ENCODE results near the gene QPRT. TPM values are rescaled to one million over a fixed set of nuclear protein-coding genes. Genes with fewer than 3 reads are reported as not detected.
A peak's percentile ranks its signal among the peaks of the same experiment; 100 is the strongest.

The QPRT gene
- total RNA-seq, 1 experiment from 2014 or later, result 138 TPM

- TF ChIP-seq ATF1 (CRISPR knock-in tag; IDR thresholded peaks at IDR 0.05) (no peak), NFATC4 (CRISPR knock-in tag; IDR thresholded peaks at IDR 0.05) (no peak), JUN (CRISPR knock-in tag; IDR thresholded peaks at IDR 0.05) (no peak), PRRX2 (CRISPR knock-in tag; IDR thresholded peaks at IDR 0.05) (no peak), FOXP1 (CRISPR knock-in tag; IDR thresholded peaks at IDR 0.05; ENCODE audit: borderline replicate concordance) (no peak), ZNF416 (CRISPR knock-in tag; IDR thresholded peaks at IDR 0.05) (no peak), ZBTB21 (CRISPR knock-in tag; IDR thresholded peaks at IDR 0.05; ENCODE audit: borderline replicate concordance) (no peak)
Observed at GRCh38 chr16:29676989-29677785, 1.8 kb upstream of the QPRT start (continued).

GRCh38 chr16:29680180-29680598 is 1.2 kb downstream of the QPRT start:
- ATAC-seq, result no peak
- peaks cover 37% of the 10 kb centered on the region for H3K36me3 Mint-ChIP-seq
- H3K4me3 Mint-ChIP-seq, result peak overlapping the region; percentile 91
- H3K4me1 Mint-ChIP-seq, result peaks cover 37% of the 10 kb centered on the region
- ChIA-PET POLR2A (interaction anchor here (0.7 to 2.7 kb wide), 11 partner anchors 11 to 691 kb away, joined by 3 to 23 read pairs (median 5); partner anchors contain the start of gene KIF22), CTCF (interaction anchor here (0.6 to 2.0 kb wide), 6 partner anchors 11 to 351 kb away, joined by 3 to 23 read pairs (median 4); no protein-coding TSS in a partner anchor)
- H3K27me3 Mint-ChIP-seq (ENCODE audit: low read depth), result no peaks in the 10 kb centered on the region
- no peaks in the 10 kb centered on the region for H3K9me3 Mint-ChIP-seq
- H3K27ac Mint-ChIP-seq, result peak overlapping the region; percentile 100
- DNase-seq (ENCODE audit: low spot score), result no peak
- TF ChIP-seq ATF1 (CRISPR knock-in tag; IDR thresholded peaks at IDR 0.05) (no peak), ZMAT4 (CRISPR knock-in tag; IDR thresholded peaks at IDR 0.05) (0 out of 2 replicates have a peak, but pooled peaks have one; percentile 4)

- H3K27me3 Mint-ChIP-seq (ENCODE audit: low read depth), result no peaks in the 10 kb centered on the region
- ChIA-PET CTCF (interaction anchor here (0.6 to 2.2 kb wide), 3 partner anchors 8 to 132 kb away, joined by 3 to 8 read pairs (median 5); partner anchors contain the start of gene PAGR1), POLR2A (interaction anchor here (0.5 kb wide), 1 partner anchor 319 kb away, joined by 3 read pairs; no protein-coding TSS in a partner anchor)
- ATAC-seq (no peak), DNase-seq (ENCODE audit: low spot score) (no peak)
- H3K4me1 Mint-ChIP-seq, result peaks cover 45% of the 10 kb centered on the region
- no peak for TF ChIP-seq NR1H2 (CRISPR knock-in tag; IDR thresholded peaks at IDR 0.05)
- H3K36me3 Mint-ChIP-seq, result peaks cover 55% of the 10 kb centered on the region
- no peaks in the 10 kb centered on the region for H3K9me3 Mint-ChIP-seq
- no peak overlapping the region for H3K4me3 Mint-ChIP-seq
- peak overlapping the region; percentile 76 for H3K27ac Mint-ChIP-seq
Observed at GRCh38 chr16:29683543-29684090, 4.6 kb downstream of the QPRT start.

DNA sequence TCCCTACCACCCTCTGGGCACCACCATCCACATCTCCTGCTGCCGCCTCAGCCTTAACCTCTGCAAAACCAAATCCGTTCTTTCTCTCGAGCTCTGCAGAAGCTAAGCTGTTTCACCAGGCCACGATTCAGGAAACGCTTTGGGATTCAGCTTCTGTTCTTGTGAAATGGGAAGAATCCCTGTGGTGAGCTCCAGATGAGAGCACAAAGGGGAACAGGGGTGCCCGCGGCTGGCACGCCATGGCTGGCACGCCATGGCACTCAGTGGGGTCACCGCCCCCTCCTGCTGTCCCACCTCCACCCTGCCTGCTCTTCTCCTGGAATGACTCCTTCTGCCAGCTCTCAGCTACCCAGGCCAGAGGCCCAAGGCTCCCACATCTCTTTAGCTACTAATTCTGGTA is 5.7 kb downstream of the QPRT start:
- Mint-ChIP-seq H3K9me3 (peaks cover 2% of the 10 kb centered on the region), H3K36me3 (peaks cover 59% of the 10 kb centered on the region), H3K4me3 (no peak overlapping the region), H3K27me3 (ENCODE audit: low read depth) (no peaks in the 10 kb centered on the region), H3K27ac (peak overlapping the region; percentile 49; the same call in 1 of the 2 replicates), H3K4me1 (peaks cover 39% of the 10 kb centered on the region)
- DNase-seq (ENCODE audit: low spot score), result no peak
- POLR2A ChIA-PET, result no interaction called here
- ATAC-seq, result no peak
- CTCF ChIA-PET, result no interaction called here
- TF ChIP-seq ZNF396 (CRISPR knock-in tag; IDR thresholded peaks at IDR 0.05; ENCODE audit: borderline replicate concordance) (no peak), ATF1 (CRISPR knock-in tag; IDR thresholded peaks at IDR 0.05) (no peak), ERG (CRISPR knock-in tag; IDR thresholded peaks at IDR 0.05) (no peak), ESRRA (CRISPR knock-in tag; IDR thresholded peaks at IDR 0.05; ENCODE audit: borderline replicate concordance) (no peak), NR1H2 (CRISPR knock-in tag; IDR thresholded peaks at IDR 0.05) (no peak), JUN (CRISPR knock-in tag; IDR thresholded peaks at IDR 0.05) (no peak), ATF2 (CRISPR knock-in tag; IDR thresholded peaks at IDR 0.05; ENCODE audit: borderline replicate concordance, low read depth) (no peak), NFE2L1 (CRISPR knock-in tag; IDR thresholded peaks at IDR 0.05) (no peak), KAT7 (CRISPR knock-in tag; IDR thresholded peaks at IDR 0.05; ENCODE audit: borderline replicate concordance) (no peak)
- TF ChIP-seq, protein P1, sequence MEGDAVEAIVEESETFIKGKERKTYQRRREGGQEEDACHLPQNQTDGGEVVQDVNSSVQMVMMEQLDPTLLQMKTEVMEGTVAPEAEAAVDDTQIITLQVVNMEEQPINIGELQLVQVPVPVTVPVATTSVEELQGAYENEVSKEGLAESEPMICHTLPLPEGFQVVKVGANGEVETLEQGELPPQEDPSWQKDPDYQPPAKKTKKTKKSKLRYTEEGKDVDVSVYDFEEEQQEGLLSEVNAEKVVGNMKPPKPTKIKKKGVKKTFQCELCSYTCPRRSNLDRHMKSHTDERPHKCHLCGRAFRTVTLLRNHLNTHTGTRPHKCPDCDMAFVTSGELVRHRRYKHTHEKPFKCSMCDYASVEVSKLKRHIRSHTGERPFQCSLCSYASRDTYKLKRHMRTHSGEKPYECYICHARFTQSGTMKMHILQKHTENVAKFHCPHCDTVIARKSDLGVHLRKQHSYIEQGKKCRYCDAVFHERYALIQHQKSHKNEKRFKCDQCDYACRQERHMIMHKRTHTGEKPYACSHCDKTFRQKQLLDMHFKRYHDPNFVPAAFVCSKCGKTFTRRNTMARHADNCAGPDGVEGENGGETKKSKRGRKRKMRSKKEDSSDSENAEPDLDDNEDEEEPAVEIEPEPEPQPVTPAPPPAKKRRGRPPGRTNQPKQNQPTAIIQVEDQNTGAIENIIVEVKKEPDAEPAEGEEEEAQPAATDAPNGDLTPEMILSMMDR (IDR thresholded peaks at IDR 0.05), result no peak
- TF ChIP-seq, protein P2, sequence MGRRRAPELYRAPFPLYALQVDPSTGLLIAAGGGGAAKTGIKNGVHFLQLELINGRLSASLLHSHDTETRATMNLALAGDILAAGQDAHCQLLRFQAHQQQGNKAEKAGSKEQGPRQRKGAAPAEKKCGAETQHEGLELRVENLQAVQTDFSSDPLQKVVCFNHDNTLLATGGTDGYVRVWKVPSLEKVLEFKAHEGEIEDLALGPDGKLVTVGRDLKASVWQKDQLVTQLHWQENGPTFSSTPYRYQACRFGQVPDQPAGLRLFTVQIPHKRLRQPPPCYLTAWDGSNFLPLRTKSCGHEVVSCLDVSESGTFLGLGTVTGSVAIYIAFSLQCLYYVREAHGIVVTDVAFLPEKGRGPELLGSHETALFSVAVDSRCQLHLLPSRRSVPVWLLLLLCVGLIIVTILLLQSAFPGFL (CRISPR knock-in tag; IDR thresholded peaks at IDR 0.05; ENCODE audit: borderline replicate concordance), result no peak
- TF ChIP-seq, protein P3, sequence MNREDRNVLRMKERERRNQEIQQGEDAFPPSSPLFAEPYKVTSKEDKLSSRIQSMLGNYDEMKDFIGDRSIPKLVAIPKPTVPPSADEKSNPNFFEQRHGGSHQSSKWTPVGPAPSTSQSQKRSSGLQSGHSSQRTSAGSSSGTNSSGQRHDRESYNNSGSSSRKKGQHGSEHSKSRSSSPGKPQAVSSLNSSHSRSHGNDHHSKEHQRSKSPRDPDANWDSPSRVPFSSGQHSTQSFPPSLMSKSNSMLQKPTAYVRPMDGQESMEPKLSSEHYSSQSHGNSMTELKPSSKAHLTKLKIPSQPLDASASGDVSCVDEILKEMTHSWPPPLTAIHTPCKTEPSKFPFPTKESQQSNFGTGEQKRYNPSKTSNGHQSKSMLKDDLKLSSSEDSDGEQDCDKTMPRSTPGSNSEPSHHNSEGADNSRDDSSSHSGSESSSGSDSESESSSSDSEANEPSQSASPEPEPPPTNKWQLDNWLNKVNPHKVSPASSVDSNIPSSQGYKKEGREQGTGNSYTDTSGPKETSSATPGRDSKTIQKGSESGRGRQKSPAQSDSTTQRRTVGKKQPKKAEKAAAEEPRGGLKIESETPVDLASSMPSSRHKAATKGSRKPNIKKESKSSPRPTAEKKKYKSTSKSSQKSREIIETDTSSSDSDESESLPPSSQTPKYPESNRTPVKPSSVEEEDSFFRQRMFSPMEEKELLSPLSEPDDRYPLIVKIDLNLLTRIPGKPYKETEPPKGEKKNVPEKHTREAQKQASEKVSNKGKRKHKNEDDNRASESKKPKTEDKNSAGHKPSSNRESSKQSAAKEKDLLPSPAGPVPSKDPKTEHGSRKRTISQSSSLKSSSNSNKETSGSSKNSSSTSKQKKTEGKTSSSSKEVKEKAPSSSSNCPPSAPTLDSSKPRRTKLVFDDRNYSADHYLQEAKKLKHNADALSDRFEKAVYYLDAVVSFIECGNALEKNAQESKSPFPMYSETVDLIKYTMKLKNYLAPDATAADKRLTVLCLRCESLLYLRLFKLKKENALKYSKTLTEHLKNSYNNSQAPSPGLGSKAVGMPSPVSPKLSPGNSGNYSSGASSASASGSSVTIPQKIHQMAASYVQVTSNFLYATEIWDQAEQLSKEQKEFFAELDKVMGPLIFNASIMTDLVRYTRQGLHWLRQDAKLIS (CRISPR knock-in tag; IDR thresholded peaks at IDR 0.05; ENCODE audit: borderline replicate concordance), result no peak
